OCI-LY1 (cell line): ENCODE measurements around the gene EVI5L.

ENCODE experiments used
- CTCF ChIP-seq: fragments of 200-600 bp; sonication (generic), shearing (Covaris generic); IDR thresholded peaks from 2 replicates; pipeline ENCODE4 v1.5.1; 2017; ENCODE audit warnings: mild to moderate bottlenecking, antibody characterized with exemption, low read length, moderate library complexity, mixed read lengths
- EZH2 ChIP-seq: fragments of 200-600 bp; sonication (generic), shearing (Covaris generic); IDR thresholded peaks from 2 replicates; pipeline ENCODE4 v1.8.0; 2017; ENCODE audit warnings: borderline replicate concordance, mixed run types, mild to moderate bottlenecking, antibody characterized with exemption, low read length, moderate library complexity, mixed read lengths

- TF ChIP-seq EZH2: no peak
- no peak for TF ChIP-seq CTCF
Measured at GRCh38 chr19:7907122-7907521, 77.1 kb downstream of the EVI5L start.
